HepG2 (cell line): ENCODE results near the gene AFDN. TPM values are rescaled to one million over a fixed set of nuclear protein-coding genes. Genes with fewer than 3 reads are reported as not detected.
A peak's percentile ranks its signal among the peaks of the same experiment; 100 is the strongest.

Experiments used
- AFF4 ChIP-seq: sonication (generic); formaldehyde crosslinking; IDR thresholded peaks from 2 replicates; pipeline ENCODE4 v1.4.0; 2020; ENCODE audit warnings: missing genetic modification reagents
- ATF1 ChIP-seq: IDR thresholded peaks from 2 replicates; pipeline ENCODE4 v1.6.1; 2016; ENCODE audit warnings: mild to moderate bottlenecking, control low read depth
- FOXO4 ChIP-seq: sonication (generic); formaldehyde crosslinking; conservative IDR thresholded peaks from 2 replicates; pipeline ENCODE4 v1.8.1; 2023; ENCODE audit warnings: missing genetic modification reagents
- GATAD2A ChIP-seq: IDR thresholded peaks from 2 replicates; pipeline ENCODE4 v1.6.1; 2016
- GMEB1 ChIP-seq: sonication (generic); formaldehyde crosslinking; IDR thresholded peaks from 2 replicates; pipeline ENCODE4 v1.5.1; 2020; ENCODE audit warnings: missing genetic modification reagents, mild to moderate bottlenecking, borderline replicate concordance
- MLX ChIP-seq: IDR thresholded peaks from 2 replicates; pipeline ENCODE4 v1.6.1; 2016
- SUZ12 ChIP-seq: fragments of 150-350 bp; IDR thresholded peaks from 2 replicates; pipeline ENCODE4 v1.6.1; 2014; ENCODE audit warnings: low read depth, low read length
- TCF7L2 ChIP-seq: IDR thresholded peaks from 2 replicates; pipeline ENCODE4 v1.6.1; 2011; ENCODE audit warnings: mild to moderate bottlenecking, low read depth, low read length, moderate library complexity
- TIGD3 ChIP-seq: sonication (generic); formaldehyde crosslinking; IDR thresholded peaks from 2 replicates; pipeline ENCODE4 v1.5.1; 2020; ENCODE audit warnings: mild to moderate bottlenecking, missing genetic modification reagents, borderline replicate concordance
- ZBTB26 ChIP-seq: IDR thresholded peaks from 2 replicates; pipeline ENCODE4 v1.6.1; 2016; ENCODE audit warnings: missing compliant biosample characterization, missing genetic modification reagents, borderline replicate concordance
- ZNF205 ChIP-seq: IDR thresholded peaks from 2 replicates; pipeline ENCODE4 v1.6.1; 2018; ENCODE audit warnings: missing biosample characterization, missing genetic modification reagents
- polyA plus RNA-seq, 8 experiments: library from polyadenylated mRNA; depleted of rRNA in 3 of 8; stranded (reverse) in 7 of 8; unstranded in 1 of 8; fragments of >200 nt; fragmentation: Illumina TruSeq in 4 of 8; extraction: Trizol in 4 of 8; gene quantifications; 2 replicates each; pipeline versions ENCODE4 v1.2.1 to v1.2.3, GENCODE V29; 2011 to 2016; ENCODE audit warnings: low read depth in 4 of 8, missing spikeins in 1 of 8, mixed read lengths in 1 of 8; ENCODE audit not compliant: insufficient read depth in 1 of 8
- total RNA-seq, 5 experiments: library from RNA; depleted of rRNA; stranded (reverse); fragments of >200 nt; fragmentation: Illumina TruSeq; extraction: Trizol; gene quantifications; 2 replicates each; pipeline ENCODE4 v1.2.3, GENCODE V29; 2016; ENCODE audit warnings: low read depth in 1 of 5

The AFDN gene
- total and polyA plus RNA-seq, 2 of the 13 experiments (the other 11 are each of a cell fraction or from before 2014, with no cell fraction given), result 136 to 151 TPM

GRCh38 chr6:167978607-167979006 lies 151.9 kb downstream of the AFDN start (continued):
- TF ChIP-seq AFF4 (CRISPR knock-in tag), result no peak
- no peak for TF ChIP-seq ZNF205 (CRISPR knock-in tag)
- TF ChIP-seq MLX (CRISPR knock-in tag), result no peak
- no peak for TF ChIP-seq TCF7L2
- no peak for TF ChIP-seq ZBTB26 (CRISPR knock-in tag)
- no peak for TF ChIP-seq GATAD2A (CRISPR knock-in tag)
- peak; percentile 53; the same call in 1 of the 2 replicates for TF ChIP-seq ATF1 (CRISPR knock-in tag)
- 0 out of 2 replicates have a peak, but pooled peaks have one; percentile 66 for TF ChIP-seq FOXO4
- no peak for TF ChIP-seq SUZ12
- no peak for TF ChIP-seq GMEB1 (CRISPR knock-in tag)
- no peak for TF ChIP-seq TIGD3 (CRISPR knock-in tag)
